Measurements from ENCODE around the gene EVC2. TPM values are rescaled to one million over a fixed set of nuclear protein-coding genes. Genes with fewer than 3 reads are reported as not detected.
A peak's percentile ranks its signal among the peaks of the same experiment; 100 is the strongest.

Gene EVC2
- polyA plus RNA-seq, 1 donor from 2014 or later: 0.27 TPM

DNA sequence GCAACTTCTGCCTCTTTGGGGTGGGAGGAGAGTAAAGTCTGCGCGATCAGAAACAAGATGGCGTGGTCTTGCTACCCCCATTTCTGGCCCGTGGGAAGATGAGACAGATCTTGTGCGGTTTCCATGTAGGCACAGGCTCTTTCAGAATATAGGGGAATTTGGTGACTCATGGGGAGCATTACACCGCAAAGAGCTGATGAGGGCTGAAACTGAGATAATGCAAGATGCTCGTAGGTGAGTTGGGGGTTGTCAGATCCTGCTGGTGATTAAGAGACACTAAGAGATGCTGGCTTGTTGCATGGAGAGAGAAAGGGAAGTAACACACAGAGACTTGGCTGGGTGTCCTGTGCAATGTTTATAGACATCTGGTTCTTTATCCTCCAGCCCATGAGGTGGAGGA is 4.2 kb upstream of the EVC2 start:
- Histone ChIP-seq H4K20me1 (ENCODE audit: insufficient read depth) (no peaks in the 10 kb centered on the region), H3K9me3 (ENCODE audit: low read length) (peaks cover 6% of the 10 kb centered on the region), H3K79me2 (replicated peaks; ENCODE audit: insufficient read depth, low read length) (no peaks in the 10 kb centered on the region), H3K9ac (ENCODE audit: low read length) (no peak overlapping the region), H3K27ac (ENCODE audit: low read length) (no peak overlapping the region), H3K4me2 (ENCODE audit: low read length) (no peak overlapping the region), H3F3A (ENCODE audit: insufficient read depth, low read length, poor library complexity, severe bottlenecking) (no peaks in the 10 kb centered on the region), H2AFZ (ENCODE audit: low read depth, low read length) (no peak overlapping the region), H3K9me2 (ENCODE audit: insufficient read depth, low read length) (no peaks in the 10 kb centered on the region), H3K27me3 (ENCODE audit: insufficient read depth, low read depth, low read length) (peaks cover 47% of the 10 kb centered on the region), H3K4me3 (ENCODE audit: low read length) (no peak overlapping the region), H3K36me3 (ENCODE audit: insufficient read depth, low read length) (no peaks in the 10 kb centered on the region)
- TF ChIP-seq EZH2 (IDR thresholded peaks at IDR 0.05; ENCODE audit: borderline replicate concordance, insufficient read depth, low read length, poor library complexity, severe bottlenecking) (no peak), REST (IDR thresholded peaks at IDR 0.05; ENCODE audit: borderline replicate concordance) (no peak), CTCF (IDR thresholded peaks at IDR 0.05; ENCODE audit: poor library complexity, severe bottlenecking) (no peak), SMC3 (conservative IDR thresholded peaks at IDR 0.05; ENCODE audit: poor library complexity) (no peak), RAD21 (conservative IDR thresholded peaks at IDR 0.05) (no peak), EP300 (conservative IDR thresholded peaks at IDR 0.05; ENCODE audit: poor library complexity, severe bottlenecking) (no peak), TAF1 (IDR thresholded peaks at IDR 0.05; ENCODE audit: low read depth) (no peak), MXI1 (conservative IDR thresholded peaks at IDR 0.05; ENCODE audit: poor library complexity, severe bottlenecking) (no peak), POLR2AphosphoS5 (IDR thresholded peaks at IDR 0.05) (no peak)

- H3K36me3 ChIP-seq (ENCODE audit: insufficient read depth, low read length): no peaks in the 10 kb centered on the region
- no peak for TF ChIP-seq TAF1 (IDR thresholded peaks at IDR 0.05; ENCODE audit: low read depth)
- H4K20me1 ChIP-seq (ENCODE audit: insufficient read depth): no peaks in the 10 kb centered on the region
- peaks cover 4% of the 10 kb centered on the region for H3K9me3 ChIP-seq (ENCODE audit: low read length)
- no peak overlapping the region for H3K4me2 ChIP-seq (ENCODE audit: low read length)
- no peak overlapping the region for H3K27ac ChIP-seq (ENCODE audit: low read length)
- peaks cover 51% of the 10 kb centered on the region for H3K27me3 ChIP-seq (ENCODE audit: insufficient read depth, low read depth, low read length)
- H3K9me2 ChIP-seq (ENCODE audit: insufficient read depth, low read length): no peaks in the 10 kb centered on the region
- no peak overlapping the region for H3K9ac ChIP-seq (ENCODE audit: low read length)
- no peaks in the 10 kb centered on the region for H3F3A ChIP-seq (ENCODE audit: insufficient read depth, low read length, poor library complexity, severe bottlenecking)
- no peaks in the 10 kb centered on the region for H3K79me2 ChIP-seq (replicated peaks; ENCODE audit: insufficient read depth, low read length)
- H2AFZ ChIP-seq (ENCODE audit: low read depth, low read length): no peak overlapping the region
- peak overlapping the region; percentile 51 for H3K4me3 ChIP-seq (ENCODE audit: low read length)
Measured at GRCh38 chr4:5711479-5712184, 3.3 kb upstream of the EVC2 start.
